Measurements from ENCODE around the gene MCRIP2. TPM values are rescaled to one million over a fixed set of nuclear protein-coding genes. Genes with fewer than 3 reads are reported as not detected.

MCRIP2 gene
- total and polyA plus RNA-seq, 2 of the 8 experiments (the other 6 are each of a cell fraction or from before 2014, with no cell fraction given) = 45.4 to 75.5 TPM

GRCh38 chr16:598823-599739 lies 42.5 kb upstream of the MCRIP2 start (continued):
- TF ChIP-seq USF2 (IDR thresholded peaks at IDR 0.05; ENCODE audit: low read length) = no peak
- no peak for TF ChIP-seq HDAC2 (IDR thresholded peaks at IDR 0.05; ENCODE audit: borderline replicate concordance in 1 of 2, low read depth in 2 of 2, low read length in 2 of 2)
- TF ChIP-seq CREB1 (IDR thresholded peaks at IDR 0.05) = no peak
- TF ChIP-seq JUND (IDR thresholded peaks at IDR 0.05; ENCODE audit: low read length) = no peak
- no peak for TF ChIP-seq YY1 (IDR thresholded peaks at IDR 0.05; ENCODE audit: low read depth, low read length)
- no peak for TF ChIP-seq SP4 (IDR thresholded peaks at IDR 0.05; ENCODE audit: low read length)
- TF ChIP-seq POU5F1 (IDR thresholded peaks at IDR 0.05; ENCODE audit: low read depth, low read length) = no peak
- TF ChIP-seq TEAD4 (IDR thresholded peaks at IDR 0.05; ENCODE audit: low read depth, low read length) = no peak

Data from H1 (cell line).